HTR-8/SVneo (cell line): Measurements from ENCODE around the gene OSGIN1.
A peak's percentile ranks its signal among the peaks of the same experiment; 100 is the strongest.

Experiments
- DNase-seq: peaks from one replicate; pipeline ENCODE4 v3.0.0; 2011; ENCODE audit warnings: low spot score, mixed read lengths; ENCODE audit not compliant: insufficient read length
- FAIRE-seq: peaks from 2 replicates; lab custom pipeline; 2011; peaks lifted over from hg19 to GRCh38; lab: Jason Lieb, UNC

Gene OSGIN1

DNA sequence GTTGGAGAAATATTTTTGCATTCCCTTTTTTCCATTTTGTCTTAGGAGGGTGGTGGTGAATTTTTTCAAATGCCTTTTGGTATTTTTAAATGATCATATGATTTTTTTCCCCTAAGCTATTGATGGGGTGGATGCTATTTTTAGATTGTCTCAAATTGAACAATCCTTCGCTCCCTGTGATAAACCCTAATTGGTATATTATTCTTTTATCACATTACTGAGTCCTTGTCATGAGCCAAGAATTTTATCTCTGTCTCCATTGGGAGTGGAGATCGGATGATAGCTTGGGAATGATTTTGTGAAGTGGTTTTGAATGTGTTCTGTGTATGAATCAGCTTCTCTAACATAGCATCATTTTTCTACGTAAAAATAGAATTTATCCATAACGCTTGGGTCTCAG is 30.5 kb downstream of the OSGIN1 start:
- no peak for FAIRE-seq

DNA sequence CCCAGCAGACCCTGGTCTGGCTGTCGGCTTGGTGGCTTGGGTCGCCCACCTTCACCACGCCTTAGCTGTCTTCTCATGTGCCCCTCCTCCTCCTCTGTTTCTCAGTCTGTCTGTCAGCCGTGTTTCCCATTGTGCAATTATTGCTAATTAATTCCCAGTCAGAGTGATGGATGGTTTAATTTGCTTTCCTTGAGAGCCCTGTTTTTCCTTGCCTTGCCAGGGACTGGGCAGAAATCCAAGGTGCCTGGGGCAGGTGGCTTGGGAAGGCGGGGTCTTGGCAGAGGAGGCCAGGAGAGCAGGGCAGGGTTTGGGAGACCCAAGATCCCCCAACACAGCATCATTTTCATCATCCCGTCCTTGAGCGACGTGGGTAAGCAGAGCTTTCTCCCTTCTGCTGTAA is 36.3 kb downstream of the OSGIN1 start:
- FAIRE-seq (no peak), DNase-seq (no peak)

More for the DNA sequence above, 30.5 kb downstream of the OSGIN1 start:
- DNase-seq, result no peak

DNA sequence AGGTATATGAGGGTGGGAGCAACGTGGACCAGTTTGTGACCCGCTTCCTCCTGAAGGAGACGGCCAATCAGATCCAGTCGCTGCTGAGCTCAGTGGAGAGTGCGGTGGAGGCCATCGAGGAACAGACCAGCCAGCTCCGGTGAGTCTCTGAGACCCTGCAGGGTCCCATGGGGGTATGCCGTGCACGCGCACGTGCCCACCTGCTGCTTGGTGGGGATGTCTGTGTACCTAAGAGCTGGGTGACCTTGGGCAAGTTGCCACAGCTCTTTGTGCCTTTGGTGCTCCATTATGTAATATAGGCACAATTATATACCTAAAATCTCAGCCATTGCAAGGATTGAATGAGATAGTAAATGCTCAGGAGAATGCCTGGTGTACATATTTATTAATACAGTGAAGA is 37.5 kb downstream of the OSGIN1 start:
- no peak for FAIRE-seq
- DNase-seq, result no peak

DNA sequence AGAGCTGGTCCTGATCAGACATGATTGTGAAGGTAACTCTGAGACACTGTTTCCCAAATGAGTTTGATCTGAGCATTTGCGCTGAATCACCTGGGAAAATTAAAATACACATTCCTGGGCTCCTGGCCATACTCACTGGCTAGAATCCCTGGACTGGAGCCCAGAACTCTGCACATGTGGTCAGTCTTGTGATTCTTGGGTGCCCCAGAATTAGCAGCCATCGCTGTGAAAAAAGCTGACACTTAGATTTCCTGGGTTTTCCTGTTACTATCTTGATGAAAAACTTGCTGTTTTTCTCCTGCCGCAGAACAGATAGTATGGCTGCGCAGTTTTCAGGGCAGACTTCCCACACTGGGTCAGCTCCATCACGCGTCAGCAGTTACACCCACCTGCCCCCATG is 39.6 kb downstream of the OSGIN1 start:
- DNase-seq (no peak), FAIRE-seq (no peak)

GRCh38 chr16:83994087-83994486 is 41.0 kb downstream of the OSGIN1 start:
- FAIRE-seq (no peak), DNase-seq (peak; percentile 58)

DNA sequence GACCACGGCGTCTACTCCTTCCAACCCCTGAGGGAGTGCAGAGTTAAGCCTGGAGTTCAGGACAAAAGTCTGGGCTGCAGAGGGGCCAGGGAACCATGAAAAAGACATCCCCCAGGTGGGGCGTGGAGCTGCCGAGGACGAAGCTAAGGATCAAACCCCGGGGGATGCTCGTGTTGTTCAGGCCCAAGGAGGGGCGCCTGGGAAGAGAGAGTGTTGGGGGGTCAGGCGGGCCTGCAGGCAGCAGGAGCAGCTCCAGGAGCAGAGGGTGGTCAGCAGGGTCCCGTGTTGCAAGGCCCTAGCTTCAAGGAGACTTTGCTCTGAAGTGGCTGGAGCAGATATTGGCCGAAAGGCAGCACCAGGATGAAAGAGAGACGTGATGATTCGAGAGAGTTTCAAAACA is 41.7 kb downstream of the OSGIN1 start:
- FAIRE-seq, result no peak
- no peak for DNase-seq

- no peak for DNase-seq
- FAIRE-seq, result no peak
These were observed 42.7 kb downstream of the OSGIN1 start for GRCh38 chr16:83995754-83996153.

DNA sequence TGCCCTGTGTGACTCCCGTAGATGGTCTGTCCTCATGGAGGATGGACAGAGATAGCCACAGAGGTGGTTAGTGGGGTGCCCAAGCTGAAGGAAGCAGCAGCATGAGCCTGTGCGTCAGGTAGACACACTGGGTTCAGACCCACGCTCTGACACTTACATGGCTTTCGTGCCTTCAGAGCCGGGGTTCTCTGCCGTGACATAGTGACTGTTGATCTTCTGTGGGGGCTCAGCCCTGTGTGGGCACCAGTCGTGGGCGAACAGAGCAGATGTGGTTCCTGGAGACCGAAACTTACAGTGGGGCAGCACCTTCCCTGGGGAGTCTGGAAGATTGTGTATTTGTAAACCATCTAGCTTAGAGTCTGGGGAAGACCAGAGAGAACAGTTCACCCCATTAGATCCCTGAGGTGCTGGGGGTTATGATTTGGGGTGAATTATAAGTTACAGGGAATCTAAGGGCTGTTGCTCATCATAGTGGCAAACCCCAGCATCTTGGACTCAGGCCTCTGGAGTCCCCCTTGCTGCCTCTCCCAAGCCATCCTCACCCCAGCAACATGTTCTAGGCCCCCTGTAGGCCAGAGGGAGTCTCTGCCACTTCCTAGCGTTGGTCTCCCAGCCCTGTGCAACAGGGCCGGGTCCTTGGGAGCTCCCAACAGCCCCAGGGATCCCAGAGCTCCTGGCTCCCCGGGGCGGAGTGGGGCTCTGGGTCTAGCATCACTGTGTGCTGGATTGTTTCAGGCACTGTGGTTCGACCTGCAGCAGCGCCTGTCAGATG is 43.6 kb downstream of the OSGIN1 start:
- DNase-seq (no peak), FAIRE-seq (no peak)

GRCh38 chr16:83998091-83998490 is 45.1 kb downstream of the OSGIN1 start:
- FAIRE-seq (no peak), DNase-seq (no peak)

- FAIRE-seq, result no peak
- no peak for DNase-seq
These were observed 48.1 kb downstream of the OSGIN1 start for GRCh38 chr16:84000989-84001642.

DNA sequence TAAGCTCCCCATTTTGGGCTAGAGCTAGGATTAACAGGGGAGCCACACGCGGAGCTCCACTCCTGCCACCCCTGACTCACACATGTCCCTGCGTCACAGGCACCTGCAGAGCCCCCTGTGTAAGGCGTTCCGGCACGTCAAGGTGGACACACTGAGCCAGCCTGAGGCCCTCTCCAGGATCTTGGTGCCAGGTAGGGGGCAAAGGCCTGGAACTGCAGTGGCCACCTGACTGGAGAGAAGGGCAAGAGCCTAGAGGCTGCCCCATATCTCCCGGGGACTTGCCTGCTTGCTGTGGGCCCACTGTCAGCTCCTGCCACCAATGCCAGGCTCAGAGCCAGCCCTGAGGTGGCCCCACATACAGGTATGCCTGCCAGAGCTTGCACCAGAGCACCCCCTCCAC is 48.7 kb downstream of the OSGIN1 start:
- FAIRE-seq, result no peak
- DNase-seq, result no peak

- FAIRE-seq (peak; percentile 44), DNase-seq (no peak)
These were observed 50.0 kb downstream of the OSGIN1 start for GRCh38 chr16:84003038-84003437.

DNA sequence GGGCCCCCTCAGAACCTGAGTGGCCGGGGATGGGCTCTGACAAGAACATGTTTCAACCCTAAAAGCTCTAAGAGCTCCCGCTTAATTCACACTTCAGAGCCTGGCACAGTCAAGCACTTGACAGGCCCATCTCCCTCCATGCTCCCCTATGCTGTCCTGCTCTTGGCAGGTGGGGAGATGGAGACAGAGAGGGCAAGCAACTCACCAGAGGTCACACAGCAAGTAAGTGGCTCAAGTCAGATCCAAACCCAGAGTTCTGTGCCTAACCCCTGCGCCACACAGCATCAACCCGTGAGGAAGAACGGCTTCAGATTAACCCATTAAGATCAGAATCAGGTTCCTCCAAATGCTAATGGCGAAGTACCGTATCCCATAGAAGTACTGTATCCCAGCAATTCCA is 51.4 kb downstream of the OSGIN1 start:
- FAIRE-seq (no peak), DNase-seq (no peak)

- FAIRE-seq, result peak; percentile 44
These were observed 52.4 kb downstream of the OSGIN1 start for GRCh38 chr16:84005391-84005790.

GRCh38 chr16:84007520-84007919 is 54.5 kb downstream of the OSGIN1 start:
- FAIRE-seq, result no peak
- DNase-seq, result no peak

More at GRCh38 chr16:84005391-84005790, 52.4 kb downstream of the OSGIN1 start:
- no peak for DNase-seq

- FAIRE-seq, result no peak
- DNase-seq, result no peak
These were observed 54.9 kb downstream of the OSGIN1 start for GRCh38 chr16:84007965-84008364.

- no peak for DNase-seq
- no peak for FAIRE-seq
These were observed 56.2 kb downstream of the OSGIN1 start for GRCh38 chr16:84009282-84009681.

- no peak for FAIRE-seq
- DNase-seq, result peak; percentile 80
These were observed 60.9 kb downstream of the OSGIN1 start for GRCh38 chr16:84013787-84014569.

DNA sequence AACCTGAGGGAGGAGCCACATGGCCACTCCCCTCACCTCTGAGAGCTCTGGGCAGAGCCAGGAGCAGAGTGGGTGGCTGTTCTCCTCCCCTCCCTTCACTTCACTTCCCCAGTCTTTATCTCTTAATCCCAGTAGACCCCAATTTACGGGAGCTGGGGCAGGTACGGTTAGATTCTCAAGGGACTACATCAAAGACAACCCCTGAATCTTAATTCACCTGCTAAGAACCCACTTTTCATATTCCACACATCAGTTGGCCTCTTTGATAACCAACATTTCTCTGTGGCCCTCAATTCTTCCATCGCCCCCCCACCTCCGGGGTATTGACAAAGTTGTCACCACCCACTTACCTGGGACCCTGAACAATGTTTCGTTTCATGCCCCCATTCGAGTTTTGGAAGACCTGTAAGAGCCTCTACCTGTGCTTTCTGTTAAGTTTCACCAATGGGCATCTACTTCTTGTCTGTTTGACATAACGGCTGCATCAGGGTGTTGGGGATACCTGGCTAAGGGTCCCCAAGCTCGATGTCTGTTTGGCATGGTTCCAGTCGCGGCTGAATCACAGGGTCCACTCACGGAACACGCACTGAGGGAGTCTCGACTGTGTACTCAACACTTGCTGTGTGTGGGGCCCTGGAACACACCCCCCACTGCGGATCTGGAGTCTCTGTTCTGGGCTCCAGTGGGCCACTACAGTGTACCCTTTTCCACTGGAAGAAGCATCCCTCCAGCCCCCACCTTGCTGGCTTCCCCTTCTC is 61.7 kb downstream of the OSGIN1 start:
- FAIRE-seq (no peak), DNase-seq (no peak)

DNA sequence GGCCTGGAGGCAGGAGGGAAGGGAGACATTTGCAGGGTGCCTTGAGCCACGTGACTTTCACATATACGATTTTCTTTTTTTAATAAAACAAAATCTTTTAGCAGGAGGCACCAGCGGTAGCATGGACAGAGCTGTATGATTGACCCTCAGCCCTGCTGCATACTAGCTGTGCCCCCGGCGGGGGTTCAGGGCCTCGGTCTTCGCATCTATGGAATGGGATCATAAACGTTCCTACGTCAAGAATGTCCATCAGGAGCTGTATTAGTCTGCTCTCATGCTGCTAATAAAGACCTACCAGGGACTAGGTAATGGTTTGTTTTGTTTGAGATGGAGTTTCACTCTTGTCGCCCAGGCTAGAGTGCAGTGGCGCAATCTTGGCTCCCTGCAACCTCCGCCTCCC is 62.4 kb downstream of the OSGIN1 start:
- DNase-seq (no peak), FAIRE-seq (no peak)
